ENCODE measurements around the gene SEM1.

GRCh38 chr7:96679886-96680285, 29.8 kb downstream of the SEM1 start:
- TF ChIP-seq POLR2A (conservative IDR thresholded peaks at IDR 0.05): no peak
- TF ChIP-seq, protein P1, sequence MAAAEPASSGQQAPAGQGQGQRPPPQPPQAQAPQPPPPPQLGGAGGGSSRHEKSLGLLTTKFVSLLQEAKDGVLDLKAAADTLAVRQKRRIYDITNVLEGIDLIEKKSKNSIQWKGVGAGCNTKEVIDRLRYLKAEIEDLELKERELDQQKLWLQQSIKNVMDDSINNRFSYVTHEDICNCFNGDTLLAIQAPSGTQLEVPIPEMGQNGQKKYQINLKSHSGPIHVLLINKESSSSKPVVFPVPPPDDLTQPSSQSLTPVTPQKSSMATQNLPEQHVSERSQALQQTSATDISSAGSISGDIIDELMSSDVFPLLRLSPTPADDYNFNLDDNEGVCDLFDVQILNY (CRISPR knock-in tag; IDR thresholded peaks at IDR 0.05): no peak
- TF ChIP-seq ZHX1 (conservative IDR thresholded peaks at IDR 0.05; ENCODE audit: low read length): no peak
- TF ChIP-seq, protein P2, sequence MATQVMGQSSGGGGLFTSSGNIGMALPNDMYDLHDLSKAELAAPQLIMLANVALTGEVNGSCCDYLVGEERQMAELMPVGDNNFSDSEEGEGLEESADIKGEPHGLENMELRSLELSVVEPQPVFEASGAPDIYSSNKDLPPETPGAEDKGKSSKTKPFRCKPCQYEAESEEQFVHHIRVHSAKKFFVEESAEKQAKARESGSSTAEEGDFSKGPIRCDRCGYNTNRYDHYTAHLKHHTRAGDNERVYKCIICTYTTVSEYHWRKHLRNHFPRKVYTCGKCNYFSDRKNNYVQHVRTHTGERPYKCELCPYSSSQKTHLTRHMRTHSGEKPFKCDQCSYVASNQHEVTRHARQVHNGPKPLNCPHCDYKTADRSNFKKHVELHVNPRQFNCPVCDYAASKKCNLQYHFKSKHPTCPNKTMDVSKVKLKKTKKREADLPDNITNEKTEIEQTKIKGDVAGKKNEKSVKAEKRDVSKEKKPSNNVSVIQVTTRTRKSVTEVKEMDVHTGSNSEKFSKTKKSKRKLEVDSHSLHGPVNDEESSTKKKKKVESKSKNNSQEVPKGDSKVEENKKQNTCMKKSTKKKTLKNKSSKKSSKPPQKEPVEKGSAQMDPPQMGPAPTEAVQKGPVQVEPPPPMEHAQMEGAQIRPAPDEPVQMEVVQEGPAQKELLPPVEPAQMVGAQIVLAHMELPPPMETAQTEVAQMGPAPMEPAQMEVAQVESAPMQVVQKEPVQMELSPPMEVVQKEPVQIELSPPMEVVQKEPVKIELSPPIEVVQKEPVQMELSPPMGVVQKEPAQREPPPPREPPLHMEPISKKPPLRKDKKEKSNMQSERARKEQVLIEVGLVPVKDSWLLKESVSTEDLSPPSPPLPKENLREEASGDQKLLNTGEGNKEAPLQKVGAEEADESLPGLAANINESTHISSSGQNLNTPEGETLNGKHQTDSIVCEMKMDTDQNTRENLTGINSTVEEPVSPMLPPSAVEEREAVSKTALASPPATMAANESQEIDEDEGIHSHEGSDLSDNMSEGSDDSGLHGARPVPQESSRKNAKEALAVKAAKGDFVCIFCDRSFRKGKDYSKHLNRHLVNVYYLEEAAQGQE (IDR thresholded peaks at IDR 0.05; ENCODE audit: borderline replicate concordance): no peak
- TF ChIP-seq, protein P2 (CRISPR knock-in tag; IDR thresholded peaks at IDR 0.05; ENCODE audit: low read depth): no peak
- no peak for TF ChIP-seq NR0B1 (IDR thresholded peaks at IDR 0.05; ENCODE audit: partially characterized antibody)
